Fibroblast of lung (primary cell): ENCODE data around the gene CTDSP2.

Source experiments
- CTCF ChIP-seq, 2 donors: IDR thresholded peaks in 1 of 2; conservative IDR thresholded peaks in 1 of 2; 1 replicate in 1 of 2; 2 replicates in 1 of 2; pipeline ENCODE4 v1.5.1; 2011 to 2012; ENCODE audit warnings: low read length in 2 of 2, control low read depth in 1 of 2, inconsistent platforms in 1 of 2, low read depth in 1 of 2, mild to moderate bottlenecking in 1 of 2
- EZH2 ChIP-seq: IDR thresholded peaks from 2 replicates; pipeline ENCODE4 v1.5.1; 2012; ENCODE audit warnings: low read length, control low read depth, mild to moderate bottlenecking; ENCODE audit errors: missing control alignments

GRCh38 chr12:57781801-57782200, 64.7 kb downstream of the CTDSP2 start:
- TF ChIP-seq CTCF (conservative IDR thresholded peaks at IDR 0.05 in 1 of 2, IDR thresholded peaks at IDR 0.05 in 1 of 2; ENCODE audit: low read depth in 1 of 2, low read length in 2 of 2) = no peak
- no peak for TF ChIP-seq EZH2
